PC-9 (cell line): ENCODE measurements around the gene TDRD1. TPM values are rescaled to one million over a fixed set of nuclear protein-coding genes. Genes with fewer than 3 reads are reported as not detected.
A peak's percentile ranks its signal among the peaks of the same experiment; 100 is the strongest.

ENCODE experiments used
- Bru-seq: library from RNA; stranded (reverse); fragments of 400-500 nt; gene quantifications from one replicate; lab custom pipeline; 2021; lab: Mats Ljungman, UMichigan
- BruChase-seq, 2 experiments: library from RNA; stranded (reverse); fragments of 400-500 nt; gene quantifications; one replicate each; lab custom pipeline; 2021; lab: Mats Ljungman, UMichigan
- BruUV-seq: library from RNA; stranded (reverse); fragments of 400-500 nt; replicated peaks from 2 replicates; lab custom pipeline; 2021; lab: Mats Ljungman, UMichigan
- CTCF ChIA-PET: fragments of 300-600 bp; sonication (Branson Sonifier 250); formaldehyde crosslinking; loops from one replicate; lab custom pipeline; 2022; ENCODE audit warnings: antibody characterized with exemption; lab: Charles Lee
- POLR2A ChIA-PET: fragments of 300-600 bp; sonication (Branson Sonifier 250); formaldehyde crosslinking; loops from one replicate; lab custom pipeline; 2022; ENCODE audit warnings: antibody characterized with exemption; ENCODE audit not compliant: unreplicated experiment; lab: Charles Lee
- DNase-seq, 2 experiments: peaks; one replicate each; pipeline versions ENCODE4 v3.0.0 to v3.0.0-alpha.2; 2015 to 2022; ENCODE audit warnings: mixed read lengths in 1 of 2
- H2AFZ ChIP-seq: fragments of 200-600 bp; sonication (generic); 2 replicates; pipeline ENCODE4 v1.8.1; 2017; ENCODE audit warnings: antibody characterized with exemption
- H3F3A ChIP-seq: fragments of 200-600 bp; sonication (generic); 2 replicates; pipeline ENCODE4 v1.8.1; 2017; ENCODE audit warnings: antibody characterized with exemption, mild to moderate bottlenecking, low read depth; ENCODE audit not compliant: insufficient read depth
- H3K27ac ChIP-seq: fragments of 200-600 bp; sonication (generic); 2 replicates; pipeline ENCODE4 v1.6.1; 2016; ENCODE audit warnings: mixed run types
- H3K27me3 ChIP-seq: fragments of 200-600 bp; sonication (generic); 2 replicates; pipeline ENCODE4 v1.6.1; 2016; ENCODE audit warnings: low read depth, mixed run types; ENCODE audit not compliant: insufficient read depth
- H3K36me3 ChIP-seq: fragments of 200-600 bp; sonication (generic); 2 replicates; pipeline ENCODE4 v1.6.1; 2016; ENCODE audit warnings: low read depth, mixed run types
- H3K4me1 ChIP-seq: fragments of 200-600 bp; sonication (generic); replicated peaks from 2 replicates; pipeline ENCODE4 v1.6.1; 2016; ENCODE audit warnings: mixed run types; ENCODE audit not compliant: insufficient read depth
- H3K4me2 ChIP-seq: fragments of 200-600 bp; sonication (generic); 2 replicates; pipeline ENCODE4 v1.6.1; 2017; ENCODE audit warnings: mixed run types
- H3K4me3 ChIP-seq: fragments of 200-600 bp; sonication (generic); 2 replicates; pipeline ENCODE4 v1.6.1; 2016; ENCODE audit warnings: mixed run types
- H3K79me2 ChIP-seq: fragments of 200-600 bp; sonication (generic); 2 replicates; pipeline ENCODE4 v1.6.1; 2017; ENCODE audit warnings: low read depth, mixed run types
- H3K9me2 ChIP-seq: fragments of 200-600 bp; sonication (generic); 2 replicates; pipeline ENCODE4 v1.8.1; 2017; ENCODE audit warnings: mild to moderate bottlenecking; ENCODE audit not compliant: insufficient read depth
- H3K9me3 ChIP-seq: fragments of 200-600 bp; sonication (generic); 2 replicates; pipeline ENCODE4 v1.8.1; 2016; ENCODE audit warnings: low read depth; ENCODE audit not compliant: insufficient read depth
- H4K20me1 ChIP-seq: fragments of 200-600 bp; sonication (generic); 2 replicates; pipeline ENCODE4 v1.8.1; 2017; ENCODE audit not compliant: insufficient read depth
- EZH2 ChIP-seq: fragments of 200-600 bp; sonication (generic); IDR thresholded peaks from 2 replicates; pipeline ENCODE4 v1.8.0; 2017; ENCODE audit warnings: antibody characterized with exemption, low read depth
- intact Hi-C: fragments of 100-400 bp; cut with micrococcal nuclease; formaldehyde crosslinking; loops from one replicate; pipeline ENCODE4 v1.10.0; 2022; ENCODE audit not compliant: unreplicated experiment
- long read RNA-seq: library from polyadenylated mRNA; stranded (forward); transcript quantifications from one replicate; pipeline ENCODE4 v2.0.0, GENCODE V29; 2022
- total RNA-seq: library from RNA; stranded (reverse); gene quantifications from 2 replicates; pipeline ENCODE4 v1.2.3, GENCODE V29; 2021
- TF ChIP-seq, protein P1 (sequence below): fragments of 200-600 bp; sonication (generic); conservative IDR thresholded peaks from 2 replicates; pipeline ENCODE4 v1.6.1; 2017; ENCODE audit warnings: mixed run types, antibody characterized with exemption, mild to moderate bottlenecking, moderate library complexity

The TDRD1 gene, protein sequence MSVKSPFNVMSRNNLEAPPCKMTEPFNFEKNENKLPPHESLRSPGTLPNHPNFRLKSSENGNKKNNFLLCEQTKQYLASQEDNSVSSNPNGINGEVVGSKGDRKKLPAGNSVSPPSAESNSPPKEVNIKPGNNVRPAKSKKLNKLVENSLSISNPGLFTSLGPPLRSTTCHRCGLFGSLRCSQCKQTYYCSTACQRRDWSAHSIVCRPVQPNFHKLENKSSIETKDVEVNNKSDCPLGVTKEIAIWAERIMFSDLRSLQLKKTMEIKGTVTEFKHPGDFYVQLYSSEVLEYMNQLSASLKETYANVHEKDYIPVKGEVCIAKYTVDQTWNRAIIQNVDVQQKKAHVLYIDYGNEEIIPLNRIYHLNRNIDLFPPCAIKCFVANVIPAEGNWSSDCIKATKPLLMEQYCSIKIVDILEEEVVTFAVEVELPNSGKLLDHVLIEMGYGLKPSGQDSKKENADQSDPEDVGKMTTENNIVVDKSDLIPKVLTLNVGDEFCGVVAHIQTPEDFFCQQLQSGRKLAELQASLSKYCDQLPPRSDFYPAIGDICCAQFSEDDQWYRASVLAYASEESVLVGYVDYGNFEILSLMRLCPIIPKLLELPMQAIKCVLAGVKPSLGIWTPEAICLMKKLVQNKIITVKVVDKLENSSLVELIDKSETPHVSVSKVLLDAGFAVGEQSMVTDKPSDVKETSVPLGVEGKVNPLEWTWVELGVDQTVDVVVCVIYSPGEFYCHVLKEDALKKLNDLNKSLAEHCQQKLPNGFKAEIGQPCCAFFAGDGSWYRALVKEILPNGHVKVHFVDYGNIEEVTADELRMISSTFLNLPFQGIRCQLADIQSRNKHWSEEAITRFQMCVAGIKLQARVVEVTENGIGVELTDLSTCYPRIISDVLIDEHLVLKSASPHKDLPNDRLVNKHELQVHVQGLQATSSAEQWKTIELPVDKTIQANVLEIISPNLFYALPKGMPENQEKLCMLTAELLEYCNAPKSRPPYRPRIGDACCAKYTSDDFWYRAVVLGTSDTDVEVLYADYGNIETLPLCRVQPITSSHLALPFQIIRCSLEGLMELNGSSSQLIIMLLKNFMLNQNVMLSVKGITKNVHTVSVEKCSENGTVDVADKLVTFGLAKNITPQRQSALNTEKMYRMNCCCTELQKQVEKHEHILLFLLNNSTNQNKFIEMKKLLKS
- not detected in 2 replicates for total RNA-seq
- Bru-seq, nascent RNA: percentile 3 among the genes with signal in this experiment
- percentile 2 among the genes with signal in this experiment for BruChase-seq, experiment 1, labeled RNA remaining after a 2-hour chase
- not detected for BruChase-seq, experiment 2, labeled RNA remaining after a 6-hour chase
- long read RNA-seq: 0 reads

DNA sequence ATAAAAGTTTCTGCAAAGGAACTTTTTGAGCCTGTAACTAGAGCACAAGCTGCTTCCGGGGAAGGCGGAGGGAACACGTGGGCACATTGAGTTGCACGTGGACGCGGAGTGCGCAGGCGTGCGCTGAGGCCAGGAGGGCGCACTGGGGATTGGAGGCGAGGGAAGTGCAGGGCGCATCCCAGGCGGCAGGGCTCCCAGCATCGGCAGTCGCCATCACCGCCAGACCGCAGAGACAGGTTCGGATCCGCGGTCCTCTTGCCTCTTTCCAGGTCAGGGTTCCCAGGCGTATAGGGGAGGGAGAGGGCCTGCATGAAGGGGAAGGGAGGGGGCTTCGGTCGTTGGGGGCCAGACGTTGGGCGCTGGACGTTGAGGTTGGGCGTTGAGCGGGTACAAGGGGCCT is at the start of gene TDRD1:
TDRD1 (plus strand) TSS at position 206 of the 400 bp plus-strand sequence. CDS start 8,479 bp downstream, outside the sequence.
- H4K20me1 ChIP-seq: no peaks in the 10 kb centered on the region
- BruUV-seq: no TSS peak
- no peak for DNase-seq
- no peaks in the 10 kb centered on the region for H3K79me2 ChIP-seq
- H3K4me3 ChIP-seq: no peak within 1 kb of the TSS
- TF ChIP-seq, protein P1, sequence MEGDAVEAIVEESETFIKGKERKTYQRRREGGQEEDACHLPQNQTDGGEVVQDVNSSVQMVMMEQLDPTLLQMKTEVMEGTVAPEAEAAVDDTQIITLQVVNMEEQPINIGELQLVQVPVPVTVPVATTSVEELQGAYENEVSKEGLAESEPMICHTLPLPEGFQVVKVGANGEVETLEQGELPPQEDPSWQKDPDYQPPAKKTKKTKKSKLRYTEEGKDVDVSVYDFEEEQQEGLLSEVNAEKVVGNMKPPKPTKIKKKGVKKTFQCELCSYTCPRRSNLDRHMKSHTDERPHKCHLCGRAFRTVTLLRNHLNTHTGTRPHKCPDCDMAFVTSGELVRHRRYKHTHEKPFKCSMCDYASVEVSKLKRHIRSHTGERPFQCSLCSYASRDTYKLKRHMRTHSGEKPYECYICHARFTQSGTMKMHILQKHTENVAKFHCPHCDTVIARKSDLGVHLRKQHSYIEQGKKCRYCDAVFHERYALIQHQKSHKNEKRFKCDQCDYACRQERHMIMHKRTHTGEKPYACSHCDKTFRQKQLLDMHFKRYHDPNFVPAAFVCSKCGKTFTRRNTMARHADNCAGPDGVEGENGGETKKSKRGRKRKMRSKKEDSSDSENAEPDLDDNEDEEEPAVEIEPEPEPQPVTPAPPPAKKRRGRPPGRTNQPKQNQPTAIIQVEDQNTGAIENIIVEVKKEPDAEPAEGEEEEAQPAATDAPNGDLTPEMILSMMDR: no peak
- TF ChIP-seq EZH2: no peak
- H2AFZ ChIP-seq: no peak within 1 kb of the TSS
- ChIA-PET CTCF (no interaction called here), POLR2A (interaction anchor here (0.7 kb wide), 1 partner anchor 34 kb away, joined by 5 read pairs; no protein-coding TSS in a partner anchor)
- H3K27me3 ChIP-seq: no peaks in the 10 kb centered on the region
- peaks cover 20% of the 10 kb centered on the region for H3K4me1 ChIP-seq
- no peak within 1 kb of the TSS for H3K27ac ChIP-seq
- no peaks in the 10 kb centered on the region for H3K9me3 ChIP-seq
- peaks cover 14% of the 10 kb centered on the region for H3F3A ChIP-seq
- H3K36me3 ChIP-seq: no peaks in the 10 kb centered on the region
- intact Hi-C loops: loop anchor here (10.0 kb wide), 1 partner anchor 96 kb away; no protein-coding TSS in a partner anchor
- H3K9me2 ChIP-seq: no peaks in the 10 kb centered on the region
- H3K4me2 ChIP-seq: no peak within 1 kb of the TSS

DNA sequence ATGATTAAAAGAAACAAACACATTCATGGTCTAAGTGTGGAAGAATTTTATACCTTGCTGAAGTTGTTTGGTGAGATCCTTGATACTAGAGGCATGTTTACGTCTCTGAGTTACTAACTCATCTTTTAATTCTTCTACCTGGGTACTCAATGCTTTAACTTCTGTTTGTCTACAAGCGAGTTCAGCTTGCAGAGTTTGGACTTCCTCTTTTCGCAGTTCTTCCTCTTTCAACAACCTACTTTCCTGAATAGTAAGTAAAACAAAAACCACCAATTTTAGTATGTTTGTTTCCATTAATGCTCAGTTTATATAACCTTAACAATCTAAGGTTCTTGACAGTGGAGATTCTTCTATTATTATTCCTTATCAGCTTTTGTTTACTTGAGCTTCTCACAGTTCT is 48.1 kb upstream of the TDRD1 start:
- intact Hi-C loops: no loop called here
- CTCF ChIA-PET: no interaction called here
- Histone ChIP-seq H3K9me2 (no peaks in the 10 kb centered on the region), H3K4me1 (no peaks in the 10 kb centered on the region), H3K27ac (no peak overlapping the region), H3K27me3 (no peaks in the 10 kb centered on the region), H2AFZ (no peak overlapping the region), H3K9me3 (no peaks in the 10 kb centered on the region), H3F3A (no peaks in the 10 kb centered on the region), H3K79me2 (no peaks in the 10 kb centered on the region), H3K4me3 (no peak overlapping the region), H4K20me1 (no peaks in the 10 kb centered on the region), H3K36me3 (0 out of 2 replicates have a peak, but pooled peaks cover 3% of the 10 kb centered on the region), H3K4me2 (no peak overlapping the region)
- TF ChIP-seq, protein P1: no peak
- TF ChIP-seq EZH2: no peak
- no peak for DNase-seq
- no TSS peak for BruUV-seq
- POLR2A ChIA-PET: no interaction called here

DNA sequence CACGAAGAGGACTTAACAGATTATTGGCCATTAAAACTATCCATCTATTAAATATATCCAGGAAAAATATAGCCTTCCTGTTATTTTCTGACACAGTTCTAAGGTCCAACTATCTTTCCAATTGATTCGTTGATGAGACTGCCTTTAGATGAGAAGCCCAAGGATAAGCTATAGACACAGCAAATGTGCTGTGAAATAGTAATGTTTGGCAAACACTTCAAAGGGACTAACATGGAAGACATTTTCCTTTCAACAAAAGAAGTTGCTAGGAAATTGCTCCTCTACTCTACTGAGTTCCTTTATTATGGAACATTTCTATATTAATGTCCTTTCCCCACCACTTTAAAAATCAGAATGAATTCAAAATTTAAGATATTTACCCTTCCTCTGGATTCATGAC is 43.7 kb upstream of the TDRD1 start:
- Histone ChIP-seq H3K27me3 (no peaks in the 10 kb centered on the region), H3K36me3 (no peaks in the 10 kb centered on the region), H3F3A (no peaks in the 10 kb centered on the region), H2AFZ (no peak overlapping the region), H3K4me2 (no peak overlapping the region), H3K9me2 (no peaks in the 10 kb centered on the region), H3K27ac (no peak overlapping the region), H3K79me2 (no peaks in the 10 kb centered on the region), H3K4me3 (no peak overlapping the region), H3K4me1 (no peaks in the 10 kb centered on the region), H4K20me1 (no peaks in the 10 kb centered on the region), H3K9me3 (no peaks in the 10 kb centered on the region)
- ChIA-PET CTCF (no interaction called here), POLR2A (no interaction called here)
- DNase-seq: no peak
- no peak for TF ChIP-seq EZH2
- TF ChIP-seq, protein P1: no peak
- BruUV-seq: no TSS peak
- intact Hi-C loops: no loop called here
